Motor neuron (in vitro differentiated cells): ENCODE data around the gene THADA. TPM values are rescaled to one million over a fixed set of nuclear protein-coding genes. Genes with fewer than 3 reads are reported as not detected.

Experiments used
- ATAC-seq, 8 experiments: fragments of 200-7000 bp; cut with Tn5 transposase; replicated peaks in 6 of 8; 2 replicates each; pipeline ENCODE4 v1.8.0; 2021; ENCODE audit warnings: mild to moderate bottlenecking in 8 of 8, moderate library complexity in 8 of 8
- H3K27ac ChIP-seq, 2 donors: fragments of 250-450 bp; sonication (Bioruptor Pico); 2 replicates each; pipeline ENCODE4 v1.9.0; 2021; ENCODE audit warnings: antibody characterized with exemption in 2 of 2, mild to moderate bottlenecking in 2 of 2, moderate library complexity in 1 of 2
- H3K4me1 ChIP-seq, 2 donors: fragments of 250-450 bp; sonication (Bioruptor Pico); replicated peaks in 1 of 2; 2 replicates each; pipeline ENCODE4 v1.6.1; 2021; ENCODE audit warnings: antibody characterized with exemption in 2 of 2, mild to moderate bottlenecking in 2 of 2, moderate library complexity in 1 of 2
- H3K4me3 ChIP-seq, 5 donors: fragments of 250-450 bp; sonication (Bioruptor Pico); 2 replicates each; pipeline ENCODE4 v1.9.0; 2021; ENCODE audit warnings: antibody characterized with exemption in 5 of 5, mild to moderate bottlenecking in 5 of 5, moderate library complexity in 4 of 5
- WGBS, 10 experiments: fragments of 450-650 bp; shearing (Covaris generic); methylation state at CpG; one replicate each; pipeline ENCODE4 v1.0.0; 2022; 5-methylcytosine and 5-hydroxymethylcytosine counted together
- in situ Hi-C, 9 experiments: fragments of 400-800 bp; cut with MboI; loops; one replicate each; pipeline ENCODE4 v1.15.0; 2021; ENCODE audit warnings: low sequenced_read_pairs in 9 of 9, low pct_unique_long_range_greater_than_20kb in 2 of 9; ENCODE audit not compliant: unreplicated experiment in 9 of 9
- total RNA-seq, 8 experiments: library from RNA; unstranded; fragments of 300-600 nt; gene quantifications; 2 replicates each; pipeline versions ENCODE4 v1.2.3 to v1.2.4, GENCODE V29; 2022

The THADA gene
- total RNA-seq, 8 experiments from 2014 or later, result 10.4 to 33.6 (median 15.9) TPM

GRCh38 chr2:43343573-43344304, 252.1 kb downstream of the THADA start:
- 11 to 80% (median 45%) methylated on average over 2 to 5 of the region's 5 CpGs; no CpG with 5 or more reads in 1 of the 10 experiments for WGBS, 10 experiments
- Histone ChIP-seq H3K27ac (no peak overlapping the region), H3K4me1 (peaks cover 57 to 69% of the 10 kb centered on the region in 2 donors), H3K4me3 (no peak overlapping the region)
- in situ Hi-C loops, result no loop called here
- peak in 3 of 8 experiments; percentile 42 to 63 (median 57) for ATAC-seq

DNA sequence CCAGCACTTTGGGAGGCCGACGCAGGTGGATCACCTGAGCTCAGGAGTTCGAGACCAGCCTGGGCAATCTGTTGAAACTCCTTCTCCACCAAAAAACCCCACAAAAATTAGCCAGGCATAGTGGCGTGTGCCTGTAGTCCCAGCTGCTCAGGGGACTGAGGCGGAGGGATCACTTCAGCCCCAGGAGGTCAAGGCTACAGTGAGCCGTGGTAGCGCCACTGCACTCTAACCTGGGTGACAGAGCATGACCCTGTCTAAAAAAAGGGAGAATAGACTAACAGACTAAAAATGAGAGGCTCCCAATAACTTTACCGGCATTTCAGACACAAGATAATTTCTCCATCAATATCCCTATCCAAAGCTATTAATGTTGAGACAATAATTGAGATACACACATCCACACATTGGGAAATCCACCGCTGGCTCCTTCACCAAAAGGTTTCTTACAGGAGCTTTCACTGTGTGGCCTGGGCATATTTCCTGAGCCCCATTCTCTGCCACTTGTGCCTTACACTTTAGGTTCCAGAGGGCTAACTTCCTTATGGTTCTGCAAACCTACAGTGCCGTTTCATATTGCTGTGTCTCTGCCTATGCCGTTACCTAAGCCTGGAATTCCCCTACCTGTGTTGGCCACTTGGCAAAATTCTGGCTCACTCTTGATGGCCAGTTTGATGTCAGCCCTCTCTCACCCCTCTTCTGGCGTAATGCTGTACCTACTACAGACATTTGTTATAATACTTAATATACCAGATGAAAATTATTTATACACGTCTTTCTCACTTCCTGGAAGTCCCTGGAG, 253.7 kb downstream of the THADA start:
- Histone ChIP-seq H3K4me3 (no peak overlapping the region), H3K4me1 (peaks cover 41 to 55% of the 10 kb centered on the region in 2 donors), H3K27ac (no peak overlapping the region)
- in situ Hi-C loops, result no loop called here
- no peak for ATAC-seq
- 93 to 100% (median 99%) methylated on average over 1 to 10 of the region's 13 CpGs for WGBS, 10 experiments

- peak in 3 of 8 experiments; percentile 14 to 41 (median 27) for ATAC-seq
- Histone ChIP-seq H3K4me1 (peaks cover 29 to 43% of the 10 kb centered on the region in 2 donors), H3K4me3 (no peak overlapping the region), H3K27ac (no peak overlapping the region)
- in situ Hi-C loops, result no loop called here
- WGBS, 10 experiments, result 78 to 100% (median 100%) methylated on average over 1 of the region's 1 CpG; no CpG with 5 or more reads in 6 of the 10 experiments
These were observed 254.9 kb downstream of the THADA start for GRCh38 chr2:43340945-43341356.

DNA sequence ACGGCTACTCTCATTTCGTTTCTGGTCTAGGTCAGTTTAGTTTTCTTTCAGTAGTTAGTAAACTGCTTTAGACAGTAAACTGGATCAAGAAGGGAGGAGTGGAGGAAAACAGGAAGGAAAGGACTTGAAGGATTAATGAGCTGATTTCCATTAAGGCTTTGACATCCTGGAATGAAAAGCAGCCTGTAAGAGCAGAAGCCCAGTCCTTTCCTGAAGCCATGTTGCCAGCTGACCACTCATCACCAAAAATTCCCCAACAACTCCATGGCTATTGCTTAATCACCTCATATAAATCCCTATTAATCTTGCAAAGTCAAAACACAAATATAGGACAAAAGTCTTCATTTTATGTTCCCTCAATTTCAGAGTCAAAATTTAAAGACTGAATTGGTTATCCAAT, 255.8 kb downstream of the THADA start:
- in situ Hi-C loops, result no loop called here
- no peak overlapping the region for H3K27ac ChIP-seq

DNA sequence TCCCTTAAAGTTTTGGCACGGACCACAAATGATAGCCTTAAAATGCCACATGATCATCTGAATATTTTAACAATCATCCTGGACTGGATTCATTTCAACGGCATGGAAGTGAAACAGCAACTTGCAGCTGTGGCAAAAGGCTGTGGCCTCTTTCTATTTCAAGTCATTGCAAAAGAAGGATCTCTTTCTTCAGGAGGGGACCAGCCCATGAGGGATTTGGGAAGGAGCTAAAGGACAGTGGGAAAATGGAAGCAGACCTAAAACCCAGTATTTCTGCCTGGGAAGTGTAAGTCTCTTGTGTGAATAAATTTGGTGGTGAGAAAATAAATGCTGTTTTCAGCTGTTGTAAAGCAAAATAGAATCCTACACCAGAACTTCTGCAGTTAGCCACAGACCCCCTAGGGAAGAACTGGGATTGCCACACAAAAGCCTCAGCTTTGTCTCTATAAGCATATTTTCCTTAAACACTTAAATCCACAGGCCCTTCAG, 262.1 kb downstream of the THADA start:
- H3K27ac ChIP-seq, result no peak overlapping the region
- no peak overlapping the region for H3K4me3 ChIP-seq
- in situ Hi-C loops, result no loop called here
- ATAC-seq, result peak in 3 of 8 experiments; percentile 63 to 80 (median 77)
- 0 to 86% (median 46%) methylated on average over 1 to 2 of the region's 2 CpGs for WGBS, 10 experiments
- H3K4me1 ChIP-seq, result peaks cover 8 to 12% of the 10 kb centered on the region in 2 donors

More for the DNA sequence above, 255.8 kb downstream of the THADA start:
- H3K4me1 ChIP-seq, result peaks cover 21 to 34% of the 10 kb centered on the region in 2 donors
- ATAC-seq, result no peak
- no peak overlapping the region for H3K4me3 ChIP-seq
- WGBS, 10 experiments, result 0 to 100% (median 86%) methylated on average over 1 to 2 of the region's 2 CpGs; no CpG with 5 or more reads in 3 of the 10 experiments

- in situ Hi-C loops, result no loop called here
- no peak overlapping the region for H3K4me3 ChIP-seq
- 12 to 100% (median 60%) methylated on average over 1 to 6 of the region's 6 CpGs for WGBS, 10 experiments
- H3K27ac ChIP-seq, result no peak overlapping the region
- H3K4me1 ChIP-seq, result peaks cover 12 to 15% of the 10 kb centered on the region in 2 donors
- peak in 3 of 8 experiments; percentile 52 to 59 (median 57) for ATAC-seq
These were observed 262.7 kb downstream of the THADA start for GRCh38 chr2:43333101-43333655.

GRCh38 chr2:43332653-43333052, 263.2 kb downstream of the THADA start:
- in situ Hi-C loops, result no loop called here
- H3K4me1 ChIP-seq, result peaks cover 12 to 15% of the 10 kb centered on the region in 2 donors
- 24 to 94% (median 79%) methylated on average over 1 to 5 of the region's 5 CpGs; no CpG with 5 or more reads in 1 of the 10 experiments for WGBS, 10 experiments
- ATAC-seq, result no peak
- no peak overlapping the region for H3K27ac ChIP-seq
- no peak overlapping the region for H3K4me3 ChIP-seq

GRCh38 chr2:43331422-43331821, 264.4 kb downstream of the THADA start:
- H3K4me3 ChIP-seq, result no peak overlapping the region
- H3K4me1 ChIP-seq, result peaks cover 12 to 15% of the 10 kb centered on the region in 2 donors
- in situ Hi-C loops, result no loop called here
- peak in 1 of 8 experiments; percentile 21 for ATAC-seq
- WGBS, 10 experiments, result 83 to 100% (median 86%) methylated on average over 1 of the region's 1 CpG; no CpG with 5 or more reads in 7 of the 10 experiments
- no peak overlapping the region for H3K27ac ChIP-seq

DNA sequence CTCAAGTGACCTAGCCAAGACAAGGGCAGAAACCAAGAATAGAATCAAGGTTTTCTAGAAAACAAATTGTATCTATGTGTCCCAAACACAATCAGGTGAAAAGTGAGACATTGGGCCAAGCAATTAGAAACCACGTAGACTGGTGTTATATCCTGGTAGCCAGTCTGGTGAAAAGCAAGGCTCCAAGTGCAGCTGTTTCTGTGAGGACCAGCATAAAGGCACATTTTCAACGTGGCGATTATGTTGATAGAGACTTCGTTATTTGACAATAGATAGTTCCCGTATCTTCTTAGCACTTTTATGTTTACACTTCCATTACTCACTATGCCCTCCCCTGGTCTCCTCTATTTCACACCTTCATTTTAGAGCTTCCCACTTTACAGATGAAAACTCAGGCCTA, 266.2 kb downstream of the THADA start:
- in situ Hi-C loops, result no loop called here
- no peak for ATAC-seq
- Histone ChIP-seq H3K4me1 (peaks cover 12 to 15% of the 10 kb centered on the region in 2 donors), H3K27ac (no peak overlapping the region), H3K4me3 (no peak overlapping the region)
- 70 to 100% (median 86%) methylated on average over 1 to 5 of the region's 5 CpGs for WGBS, 10 experiments

GRCh38 chr2:43328832-43329231, 267.0 kb downstream of the THADA start:
- Histone ChIP-seq H3K4me1 (peaks cover 8 to 14% of the 10 kb centered on the region in 2 donors), H3K4me3 (no peak overlapping the region), H3K27ac (no peak overlapping the region)
- no peak for ATAC-seq
- 58 to 100% (median 100%) methylated on average over 1 to 3 of the region's 3 CpGs; no CpG with 5 or more reads in 3 of the 10 experiments for WGBS, 10 experiments
- in situ Hi-C loops, result no loop called here

DNA sequence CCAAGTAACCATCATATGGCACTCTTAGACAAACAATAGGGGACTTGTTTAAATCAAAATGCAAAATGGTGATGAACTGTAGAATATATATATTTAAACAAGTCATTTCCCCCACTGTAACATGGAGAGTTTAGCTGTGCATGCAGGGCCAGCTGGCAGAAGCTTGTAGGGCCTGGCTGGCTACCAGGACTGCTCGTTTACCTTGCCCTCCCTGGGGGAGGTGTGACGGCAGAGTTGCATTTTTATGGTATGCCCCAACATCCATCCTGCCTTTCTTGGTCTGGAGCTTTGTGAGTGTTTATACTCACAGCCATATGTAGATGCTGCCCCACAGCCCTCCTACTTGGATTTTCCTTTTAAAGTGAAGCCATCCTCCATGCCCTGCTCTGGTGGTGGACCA, 267.7 kb downstream of the THADA start:
- no peak overlapping the region for H3K4me3 ChIP-seq
- H3K4me1 ChIP-seq, result peaks cover 4 to 9% of the 10 kb centered on the region in 2 donors
- peak in 2 of 8 experiments; percentile 45 to 77 for ATAC-seq
- 59 to 92% (median 60%) methylated on average over 1 to 2 of the region's 2 CpGs; no CpG with 5 or more reads in 7 of the 10 experiments for WGBS, 10 experiments
- in situ Hi-C loops, result no loop called here
- H3K27ac ChIP-seq, result no peak overlapping the region

DNA sequence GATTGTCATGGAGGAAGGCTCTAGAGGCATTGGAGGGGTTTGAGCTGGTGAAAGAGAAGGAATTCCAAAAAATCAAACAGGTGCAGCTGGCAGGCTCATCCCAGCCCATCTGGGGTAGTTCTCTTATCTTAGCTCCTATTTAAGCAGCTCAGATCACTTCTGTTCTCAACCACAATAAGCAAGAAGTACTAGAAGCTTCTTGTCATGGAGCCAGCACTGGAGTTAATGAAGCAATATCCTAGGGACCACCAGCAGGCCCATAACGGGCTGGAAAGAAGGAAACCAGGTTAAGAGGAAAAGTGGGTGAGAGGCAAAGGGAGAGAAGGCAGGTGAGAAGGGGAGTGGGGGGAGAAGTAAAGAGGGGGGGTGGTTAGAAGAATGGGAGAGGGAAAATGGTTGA, 268.7 kb downstream of the THADA start:
- WGBS, 10 experiments, result 67 to 100% (median 82%) methylated on average over 1 of the region's 1 CpG; no CpG with 5 or more reads in 6 of the 10 experiments
- no peak for ATAC-seq

More for the DNA sequence above, 268.7 kb downstream of the THADA start:
- Histone ChIP-seq H3K4me3 (no peak overlapping the region), H3K27ac (no peak overlapping the region), H3K4me1 (peaks cover 4 to 7% of the 10 kb centered on the region in 2 donors)
- in situ Hi-C loops, result no loop called here
